Ecto neural progenitor cell (in vitro differentiated cells): ENCODE measurements around the gene PET100.

ENCODE experiments used
- DNase-seq: peaks from one replicate; pipeline ENCODE4 v3.0.0-alpha.2; 2018; ENCODE audit warnings: low spot score

Gene PET100

GRCh38 chr19:7679771-7680605, 50.4 kb downstream of the PET100 start:
- DNase-seq, result no peak

- peak; percentile 95 for DNase-seq
Measured at GRCh38 chr19:7680606-7681339, 51.2 kb downstream of the PET100 start, which contains the start of gene TRAPPC5. TRAPPC5 (plus strand) TSS chr19:7680833; CDS start chr19:7682254, 1,421 bp downstream.
